Breast epithelium (tissue), 4 donors: ENCODE data around the gene IGDCC3. TPM values are rescaled to one million over a fixed set of nuclear protein-coding genes. Genes with fewer than 3 reads are reported as not detected.
"Not testable (repeated sequence)": the region's sequence is repeated elsewhere in the genome, so short reads cannot be mapped to it uniquely, and the experiment has no call there.

Source experiments
- DNase-seq, 2 donors: peaks; one replicate each; pipeline ENCODE4 v3.0.0-alpha.2; 2019; ENCODE audit warnings: low spot score in 2 of 2
- H3K27ac ChIP-seq, 2 donors: fragments of 200-600 bp; sonication (generic) in 1 of 2; one replicate each; pipeline ENCODE4 v1.5.1; 2016 to 2019; ENCODE audit warnings: mild to moderate bottlenecking in 1 of 2
- H3K27me3 ChIP-seq, 2 donors: fragments of 200-600 bp; sonication (generic) in 1 of 2; one replicate each; pipeline versions ENCODE4 v1.5.1 to v1.6.0; 2017 to 2019; ENCODE audit warnings: control low read depth in 1 of 2, mild to moderate bottlenecking in 1 of 2
- H3K36me3 ChIP-seq: fragments of 200-600 bp; one replicate; pipeline ENCODE4 v1.5.1; 2019
- H3K4me1 ChIP-seq, 2 donors: fragments of 200-600 bp; sonication (generic); one replicate each; pipeline ENCODE4 v1.5.1; 2016 to 2019; ENCODE audit warnings: control low read depth in 1 of 2
- H3K4me3 ChIP-seq, 3 donors: fragments of 200-600 bp; sonication (generic); 1 replicate in 2 of 3; 2 replicates in 1 of 3; pipeline ENCODE4 v1.5.1; 2016 to 2019; ENCODE audit warnings: mild to moderate bottlenecking in 3 of 3, moderate library complexity in 2 of 3
- H3K9me3 ChIP-seq, 2 donors: fragments of 200-600 bp; sonication (generic) in 1 of 2; one replicate each; pipeline ENCODE4 v1.5.1; 2016 to 2019; ENCODE audit warnings: control low read depth in 1 of 2
- POLR2A ChIP-seq: fragments of 450-650 bp; IDR thresholded peaks from one replicate; pipeline ENCODE4 v1.6.1; 2016; ENCODE audit warnings: antibody characterized with exemption, mild to moderate bottlenecking, moderate library complexity
- POLR2AphosphoS5 ChIP-seq, 3 donors: sonication (generic); formaldehyde crosslinking; IDR thresholded peaks; one replicate each; pipeline ENCODE4 v1.6.1; 2017; ENCODE audit warnings: antibody characterized with exemption in 3 of 3
- intact Hi-C: fragments of 100-400 bp; cut with DNase I; formaldehyde crosslinking; loops from one replicate; pipeline ENCODE4 v1.15.1; 2023; ENCODE audit warnings: low total_unique reads
- total RNA-seq, 3 donors: library from RNA; depleted of rRNA; stranded (reverse); fragments of >200 nt; gene quantifications; one replicate each; pipeline ENCODE4 v1.1.0, GENCODE V29; 2016
- TF ChIP-seq, protein P1 (sequence below), 3 donors: fragments of 450-650 bp; IDR thresholded peaks; one replicate each; pipeline ENCODE4 v1.5.1; 2016 to 2017; ENCODE audit warnings: antibody characterized with exemption in 3 of 3, mild to moderate bottlenecking in 3 of 3, moderate library complexity in 3 of 3

Gene IGDCC3
- total RNA-seq, 3 donors from 2014 or later, result 0.33 to 1.8 TPM; not detected in 1

DNA sequence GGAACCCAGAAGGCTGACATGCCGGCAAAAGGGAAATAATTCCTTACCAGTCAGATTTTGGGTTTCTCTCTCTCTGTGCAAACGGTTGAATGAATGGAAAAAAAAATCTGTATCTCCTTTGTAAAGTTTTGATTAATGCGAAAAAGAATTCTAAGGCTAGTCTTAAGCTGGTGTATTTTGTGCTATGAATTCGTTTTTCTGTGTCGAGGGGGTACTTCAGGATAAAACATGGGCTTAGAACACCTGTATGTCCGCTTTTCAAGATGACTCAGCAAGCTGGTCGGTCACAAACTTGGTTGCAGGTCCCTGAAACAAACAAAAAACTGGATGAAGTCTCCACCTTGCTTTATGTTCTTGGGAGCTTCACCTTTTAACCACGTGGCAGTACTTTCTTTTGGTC lies 28.5 kb downstream of the IGDCC3 start:
- TF ChIP-seq, protein P1, sequence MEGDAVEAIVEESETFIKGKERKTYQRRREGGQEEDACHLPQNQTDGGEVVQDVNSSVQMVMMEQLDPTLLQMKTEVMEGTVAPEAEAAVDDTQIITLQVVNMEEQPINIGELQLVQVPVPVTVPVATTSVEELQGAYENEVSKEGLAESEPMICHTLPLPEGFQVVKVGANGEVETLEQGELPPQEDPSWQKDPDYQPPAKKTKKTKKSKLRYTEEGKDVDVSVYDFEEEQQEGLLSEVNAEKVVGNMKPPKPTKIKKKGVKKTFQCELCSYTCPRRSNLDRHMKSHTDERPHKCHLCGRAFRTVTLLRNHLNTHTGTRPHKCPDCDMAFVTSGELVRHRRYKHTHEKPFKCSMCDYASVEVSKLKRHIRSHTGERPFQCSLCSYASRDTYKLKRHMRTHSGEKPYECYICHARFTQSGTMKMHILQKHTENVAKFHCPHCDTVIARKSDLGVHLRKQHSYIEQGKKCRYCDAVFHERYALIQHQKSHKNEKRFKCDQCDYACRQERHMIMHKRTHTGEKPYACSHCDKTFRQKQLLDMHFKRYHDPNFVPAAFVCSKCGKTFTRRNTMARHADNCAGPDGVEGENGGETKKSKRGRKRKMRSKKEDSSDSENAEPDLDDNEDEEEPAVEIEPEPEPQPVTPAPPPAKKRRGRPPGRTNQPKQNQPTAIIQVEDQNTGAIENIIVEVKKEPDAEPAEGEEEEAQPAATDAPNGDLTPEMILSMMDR (IDR thresholded peaks at IDR 0.05), result no peak
- TF ChIP-seq POLR2AphosphoS5 (IDR thresholded peaks at IDR 0.05), result no peak
- no peak for TF ChIP-seq POLR2A
- no peak overlapping the region for H3K27ac ChIP-seq
- peaks cover 5 to 9% of the 10 kb centered on the region in 2 donors for H3K9me3 ChIP-seq
- H3K4me3 ChIP-seq, result no peak overlapping the region
- no peaks in the 10 kb centered on the region for H3K36me3 ChIP-seq
- no peak for DNase-seq
- H3K4me1 ChIP-seq, result no peaks in the 10 kb centered on the region
- no peaks in the 10 kb centered on the region for H3K27me3 ChIP-seq
- intact Hi-C loops, result loop anchor here (2.0 kb wide), 1 partner anchor 35 kb away; no protein-coding TSS in a partner anchor

DNA sequence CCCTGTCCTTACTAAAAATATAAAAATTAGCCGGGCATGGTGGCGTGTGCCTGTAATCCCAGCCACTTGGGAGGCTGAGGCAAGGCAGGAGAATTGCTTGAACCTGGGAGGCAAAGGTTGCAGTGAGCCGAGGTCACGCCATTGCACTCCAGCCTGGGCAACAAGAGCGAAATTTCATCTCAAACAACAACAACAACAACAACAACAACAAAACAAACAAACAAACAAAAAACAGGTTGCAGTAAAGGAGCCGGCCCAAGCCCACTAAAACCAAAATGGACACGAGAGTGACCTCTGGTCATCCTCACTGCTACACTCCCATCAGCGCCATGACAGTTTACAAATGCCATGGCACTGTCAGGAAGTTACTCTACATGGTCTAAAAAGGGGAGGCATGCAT lies 30.0 kb downstream of the IGDCC3 start:
- H3K4me3 ChIP-seq, H3K36me3 ChIP-seq, H3K27ac ChIP-seq, H3K4me1 ChIP-seq, H3K27me3 ChIP-seq, H3K9me3 ChIP-seq, DNase-seq: not testable (repeated sequence)
- intact Hi-C loops, result loop anchor here (2.0 kb wide), 1 partner anchor 37 kb away; no protein-coding TSS in a partner anchor

DNA sequence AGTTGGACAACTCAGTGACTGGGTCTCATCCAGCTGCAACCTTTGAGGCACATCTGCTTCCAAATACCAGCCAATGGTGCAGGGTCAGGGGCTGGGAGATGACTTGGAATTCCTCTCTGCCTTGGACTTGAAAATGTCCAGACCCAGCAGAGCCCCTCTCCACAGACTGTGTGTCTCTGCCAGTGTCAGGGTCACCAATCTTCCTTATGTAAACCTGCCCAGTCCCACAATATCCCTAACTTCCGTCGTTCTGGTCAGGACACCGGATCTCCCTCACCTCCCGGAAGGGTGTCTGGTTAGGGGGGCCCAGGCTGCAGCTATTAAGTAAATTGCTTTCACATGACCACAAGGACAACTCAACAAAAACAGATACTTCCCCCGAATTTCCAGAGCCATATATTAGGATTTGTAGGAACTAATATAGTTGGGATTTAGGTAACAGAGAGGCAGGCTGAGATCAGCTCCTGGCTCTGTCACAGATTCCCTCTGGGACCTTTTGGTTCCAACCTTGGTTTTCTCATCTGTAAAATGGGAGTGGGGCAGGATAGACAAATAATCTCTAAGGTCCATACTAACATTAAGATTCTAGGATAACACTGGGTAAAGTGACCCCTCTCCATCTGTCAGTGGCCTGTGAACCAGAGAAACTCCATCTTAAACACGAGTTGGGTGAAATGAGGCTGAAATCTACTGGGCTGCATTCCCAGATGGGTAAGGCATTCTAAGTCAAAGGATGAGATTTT lies 30.8 kb downstream of the IGDCC3 start:
- H3K27ac ChIP-seq, result no peak overlapping the region
- TF ChIP-seq, protein P1 (IDR thresholded peaks at IDR 0.05), result no peak
- TF ChIP-seq POLR2AphosphoS5 (IDR thresholded peaks at IDR 0.05) (no peak), POLR2A (no peak)
- H3K4me3 ChIP-seq, result no peak overlapping the region
- intact Hi-C loops, result no loop called here
- H3K36me3 ChIP-seq, result no peaks in the 10 kb centered on the region
- H3K4me1 ChIP-seq, result no peaks in the 10 kb centered on the region
- H3K9me3 ChIP-seq, result peaks cover 0 to 4% of the 10 kb centered on the region in 2 donors
- no peaks in the 10 kb centered on the region for H3K27me3 ChIP-seq
- DNase-seq, result no peak

DNA sequence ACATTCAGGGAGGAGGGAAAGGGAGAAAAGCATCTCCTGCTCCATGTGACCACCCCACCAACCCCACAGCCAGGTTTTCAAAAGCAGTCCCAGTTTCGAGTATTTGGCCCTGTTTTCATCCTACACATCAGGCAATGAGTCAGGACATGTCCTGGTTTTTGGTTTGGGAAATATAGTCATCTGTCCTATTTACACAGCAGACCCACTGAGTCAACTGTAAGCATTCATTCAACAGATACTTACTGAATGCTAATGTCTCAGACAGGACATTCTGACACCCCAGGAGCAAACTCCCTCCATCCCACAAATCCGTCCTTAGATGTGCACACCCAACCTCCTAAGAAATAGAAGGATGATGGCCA lies 32.9 kb downstream of the IGDCC3 start:
- H3K27me3 ChIP-seq, result no peaks in the 10 kb centered on the region
- intact Hi-C loops, result no loop called here
- DNase-seq, result no peak
- no peaks in the 10 kb centered on the region for H3K36me3 ChIP-seq
- no peak overlapping the region for H3K4me3 ChIP-seq
- H3K9me3 ChIP-seq, result no peaks in the 10 kb centered on the region
- H3K4me1 ChIP-seq, result no peaks in the 10 kb centered on the region
- TF ChIP-seq, protein P1 (IDR thresholded peaks at IDR 0.05), result no peak
- TF ChIP-seq POLR2AphosphoS5 (IDR thresholded peaks at IDR 0.05), result no peak
- TF ChIP-seq POLR2A, result no peak
- no peak overlapping the region for H3K27ac ChIP-seq

DNA sequence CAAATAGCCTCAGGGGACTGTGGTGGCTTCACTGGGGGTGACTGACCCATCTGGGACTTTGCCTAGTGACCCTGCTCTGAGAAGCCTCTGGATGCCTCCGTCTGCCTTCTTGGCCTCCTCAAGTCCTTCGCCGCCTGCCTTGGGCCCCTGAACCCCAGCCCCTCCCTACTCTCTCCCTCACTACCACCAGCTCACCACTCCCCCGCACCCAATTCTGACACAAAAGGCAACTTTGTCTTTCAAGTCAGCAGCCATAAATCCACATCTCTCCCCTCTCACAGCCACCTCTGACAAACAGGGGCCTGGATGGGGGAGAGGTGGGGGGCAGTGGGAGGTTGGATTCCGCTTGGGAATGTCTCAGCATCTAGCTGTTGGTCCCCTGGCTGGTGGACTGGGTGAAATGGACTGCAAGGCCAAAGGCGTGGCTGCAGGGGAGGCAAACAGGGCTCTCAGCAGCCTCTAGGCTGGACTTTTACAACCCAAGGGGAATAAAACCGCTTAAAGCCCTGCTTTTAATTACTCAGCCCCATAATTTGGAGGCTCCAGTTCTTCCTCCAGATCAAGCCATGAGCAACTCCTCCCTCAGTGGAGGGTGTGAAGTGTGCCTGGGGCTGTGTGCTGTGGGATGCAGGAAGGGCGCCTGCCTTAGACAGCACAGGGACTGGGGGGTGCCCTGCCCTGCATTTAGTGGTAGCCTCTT lies 33.4 kb downstream of the IGDCC3 start:
- Histone ChIP-seq H3K4me3 (no peak overlapping the region), H3K27me3 (no peaks in the 10 kb centered on the region), H3K4me1 (no peaks in the 10 kb centered on the region), H3K9me3 (no peaks in the 10 kb centered on the region), H3K36me3 (no peaks in the 10 kb centered on the region), H3K27ac (no peak overlapping the region)
- TF ChIP-seq, protein P1 (IDR thresholded peaks at IDR 0.05), result no peak
- TF ChIP-seq POLR2AphosphoS5 (IDR thresholded peaks at IDR 0.05) (no peak), POLR2A (no peak)
- intact Hi-C loops, result no loop called here
- no peak for DNase-seq
